HepG2 (cell line): Measurements from ENCODE around the gene ALX3.

Source experiments
- MXD4 ChIP-seq: IDR thresholded peaks from 2 replicates; pipeline ENCODE4 v1.6.1; 2016; ENCODE audit warnings: mild to moderate bottlenecking, missing biosample characterization, missing genetic modification reagents
- ZFP36L1 ChIP-seq: sonication (generic); formaldehyde crosslinking; IDR thresholded peaks from 2 replicates; pipeline ENCODE4 v1.8.0; 2022; ENCODE audit warnings: mild to moderate bottlenecking, missing genetic modification reagents, moderate library complexity
- ZNF615 ChIP-seq: sonication (generic); formaldehyde crosslinking; IDR thresholded peaks from 2 replicates; pipeline ENCODE4 v1.5.0; 2020; ENCODE audit warnings: mild to moderate bottlenecking, missing genetic modification reagents, borderline replicate concordance
- ZNF784 ChIP-seq: sonication (generic); formaldehyde crosslinking; IDR thresholded peaks from 2 replicates; pipeline ENCODE4 v1.5.1; 2020; ENCODE audit warnings: missing genetic modification reagents, mild to moderate bottlenecking, borderline replicate concordance

GRCh38 chr1:110082477-110082876 lies 12.0 kb upstream of the ALX3 start:
- TF ChIP-seq ZNF615 (CRISPR knock-in tag) (no peak), MXD4 (no peak), ZFP36L1 (CRISPR knock-in tag) (no peak), ZNF784 (CRISPR knock-in tag) (no peak)
